GM19239 (cell line): ENCODE data around the gene ARMH3.

Experiments used
- DNase-seq: peaks from one replicate; pipeline ENCODE4 v3.0.0; 2011; ENCODE audit warnings: low spot score; ENCODE audit not compliant: insufficient read length
- FAIRE-seq: peaks from 2 replicates; lab custom pipeline; 2011; peaks lifted over from hg19 to GRCh38; lab: Jason Lieb, UNC

ARMH3 gene

GRCh38 chr10:101818119-101818871, 237.7 kb downstream of the ARMH3 start, which contains the start of gene OGA:
Gene OGA, minus strand, starts transcription at chr10:101818444. Its CDS starts 422 bp downstream, at chr10:101818022.
- FAIRE-seq (peak; percentile 100), DNase-seq (peak; percentile 73)

DNA sequence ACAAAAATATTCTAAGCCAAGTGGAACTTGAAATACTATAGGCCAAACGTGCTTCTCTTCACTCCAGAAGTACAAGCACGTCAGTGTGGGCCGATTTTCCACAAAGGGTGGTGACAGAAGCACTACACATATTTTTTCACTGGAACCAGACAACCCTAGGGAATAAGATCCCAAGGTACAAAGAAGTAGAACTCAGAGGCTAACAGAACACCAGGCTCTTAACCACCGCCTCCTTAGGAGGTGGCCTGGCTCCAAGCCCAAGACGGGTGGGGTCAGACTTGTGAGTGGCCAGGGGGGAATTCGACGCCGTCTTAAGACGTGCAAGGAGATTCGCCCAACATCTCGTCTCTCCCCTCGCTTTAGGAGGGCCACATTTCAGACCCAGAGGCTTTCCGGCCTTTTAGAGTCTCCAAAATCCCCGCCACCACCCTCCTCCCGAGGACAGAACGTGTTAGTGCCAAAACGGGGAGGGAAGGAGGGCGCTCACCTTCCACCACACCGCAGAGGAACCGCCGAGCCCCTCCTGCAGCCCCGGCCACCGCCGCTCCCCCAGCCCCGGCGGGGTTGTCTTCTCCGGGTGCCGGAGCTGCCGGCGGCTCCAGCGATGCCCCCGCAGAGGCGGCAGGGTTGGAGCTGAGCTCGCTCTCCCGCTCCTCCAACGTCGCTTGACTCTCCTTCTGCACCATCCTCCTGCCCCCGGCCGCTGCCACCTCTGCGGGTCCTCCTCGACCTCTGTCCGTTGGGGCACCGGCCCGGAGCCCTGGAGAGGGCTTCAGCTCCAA, 238.4 kb downstream of the ARMH3 start:
- no peak for FAIRE-seq
- no peak for DNase-seq

- FAIRE-seq (peak; percentile 45), DNase-seq (no peak)
Observed at GRCh38 chr10:101816913-101817336, 239.0 kb downstream of the ARMH3 start.

DNA sequence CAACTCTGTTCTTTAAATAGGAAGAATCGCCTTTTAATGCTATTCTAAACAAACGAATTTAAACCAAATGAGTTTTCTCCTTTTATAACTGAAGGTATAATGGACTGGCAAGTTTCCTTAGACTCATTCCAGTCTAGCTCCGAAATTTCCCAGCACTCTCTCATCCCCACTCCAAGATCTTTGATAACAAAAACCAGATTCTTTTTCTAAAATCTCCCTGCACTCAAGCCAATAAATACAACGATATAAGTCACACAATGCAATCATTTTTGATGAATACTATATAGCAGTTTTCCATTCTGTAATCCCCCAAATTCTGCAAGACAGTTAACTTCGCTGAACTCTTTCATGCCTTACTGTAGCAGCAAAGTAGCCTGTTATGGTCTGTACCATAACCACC, 239.6 kb downstream of the ARMH3 start:
- FAIRE-seq (no peak), DNase-seq (no peak)

DNA sequence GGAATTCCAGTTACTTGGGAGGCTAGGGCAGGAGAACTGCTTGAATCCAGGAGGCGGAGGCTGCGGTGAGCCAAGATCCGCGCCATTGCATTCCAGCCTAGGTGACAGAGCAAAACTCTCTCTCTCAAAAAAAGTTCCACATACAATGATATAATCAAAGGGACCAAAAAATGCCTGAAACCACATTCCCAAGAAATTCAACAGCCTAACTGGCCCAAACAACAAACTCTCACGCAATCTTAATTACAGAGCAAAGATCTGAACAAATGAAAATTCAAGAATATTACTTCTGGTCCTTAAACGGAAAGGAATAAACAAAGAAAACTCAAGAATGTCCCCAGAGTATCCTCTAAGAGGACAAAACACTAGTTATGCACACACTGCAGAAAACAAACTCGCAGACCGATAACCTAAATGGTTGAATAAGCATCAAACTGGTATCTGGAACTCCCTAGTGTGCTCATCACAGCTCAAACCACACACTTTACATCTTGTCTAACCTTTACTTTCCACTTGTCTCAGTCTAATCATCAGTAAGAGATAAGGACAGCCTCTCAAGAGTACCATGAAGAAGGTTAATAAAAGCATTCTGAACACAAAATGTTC, 241.4 kb downstream of the ARMH3 start:
- FAIRE-seq (peak; percentile 88), DNase-seq (no peak)

- DNase-seq = no peak
- no peak for FAIRE-seq
Observed at GRCh38 chr10:101812606-101813005, 243.4 kb downstream of the ARMH3 start.

- FAIRE-seq = no peak
- no peak for DNase-seq
Observed at GRCh38 chr10:101807158-101807557, 248.8 kb downstream of the ARMH3 start.

GRCh38 chr10:101803511-101803910, 252.5 kb downstream of the ARMH3 start:
- DNase-seq (no peak), FAIRE-seq (no peak)

GRCh38 chr10:101797403-101798059, 258.4 kb downstream of the ARMH3 start:
- FAIRE-seq (no peak), DNase-seq (no peak)
